GM12878 (cell line): ENCODE results near the gene UBE2D1. TPM values are rescaled to one million over a fixed set of nuclear protein-coding genes. Genes with fewer than 3 reads are reported as not detected.

Experiments
- ATAC-seq: fragments of 200-7000 bp; cut with Tn5 transposase; 3 replicates; pipeline ENCODE4 v1.9.1; 2020; ENCODE audit warnings: mild to moderate bottlenecking, moderate library complexity
- BruUV-seq: library from RNA; stranded (reverse); fragments of 400-500 nt; replicated peaks from 2 replicates; lab custom pipeline; 2021; lab: Mats Ljungman, UMichigan
- CTCF ChIA-PET: fragments of 300-600 bp; sonication (Branson Sonifier 250); formaldehyde crosslinking; extraction: SDS; loops from one replicate; lab custom pipeline; 2021; ENCODE audit warnings: inconsistent platforms; lab: Yijun Ruan, JAX
- POLR2A ChIA-PET: fragments of 350-600 bp; formaldehyde crosslinking; extraction: SDS; loops from one replicate; lab custom pipeline; 2021; ENCODE audit warnings: inconsistent platforms; lab: Charles Lee
- RAD21 ChIA-PET: fragments of 300-600 bp; sonication (Branson Sonifier 250); formaldehyde crosslinking; loops from one replicate; lab custom pipeline; 2023; ENCODE audit warnings: antibody characterized with exemption; ENCODE audit not compliant: unreplicated experiment; lab: Charles Lee
- SMC1A ChIA-PET: fragments of 300-600 bp; sonication (Branson Sonifier 250); formaldehyde crosslinking; loops from one replicate; lab custom pipeline; 2023; ENCODE audit not compliant: unreplicated experiment, uncharacterized antibody; lab: Charles Lee
- DNase-seq: peaks from one replicate; pipeline ENCODE4 v3.0.0-alpha.2; 2011; ENCODE audit warnings: low read depth, low spot score
- FAIRE-seq: peaks from 3 replicates; lab custom pipeline; 2011; peaks lifted over from hg19 to GRCh38; lab: Jason Lieb, UNC
- H2AFZ ChIP-seq: 2 replicates; pipeline ENCODE4 v1.6.0; 2011; ENCODE audit warnings: low read depth, low read length, control low read depth; ENCODE audit not compliant: control insufficient read depth
- H3K27ac ChIP-seq: 2 replicates; pipeline ENCODE4 v1.5.1; 2011; ENCODE audit warnings: control low read depth; ENCODE audit not compliant: control insufficient read depth, insufficient read depth
- H3K27me3 ChIP-seq, 2 experiments: replicated peaks in 1 of 2; 2 replicates each; pipeline versions ENCODE4 v1.6.0 to v1.6.1; 2011; ENCODE audit warnings: low read length in 1 of 2; ENCODE audit not compliant: control insufficient read depth in 2 of 2, insufficient read depth in 2 of 2
- H3K36me3 ChIP-seq, 2 experiments: 2 replicates each; pipeline ENCODE4 v1.5.1; 2011; ENCODE audit warnings: low read length in 1 of 2; ENCODE audit not compliant: control insufficient read depth in 2 of 2, insufficient read depth in 2 of 2
- H3K4me1 ChIP-seq: 2 replicates; pipeline ENCODE4 v1.6.1; 2011; ENCODE audit warnings: mild to moderate bottlenecking, low read length, moderate library complexity, mixed read lengths; ENCODE audit not compliant: control insufficient read depth, insufficient read depth
- H3K4me2 ChIP-seq: 2 replicates; pipeline ENCODE4 v1.6.0; 2011; ENCODE audit warnings: control low read depth; ENCODE audit not compliant: control insufficient read depth, insufficient read depth
- H3K4me3 ChIP-seq: fragments of 200-600 bp; sonication (generic); 2 replicates; pipeline ENCODE4 v1.5.1; 2016
- H3K79me2 ChIP-seq: 2 replicates; pipeline ENCODE4 v1.6.0; 2011; ENCODE audit warnings: low read length; ENCODE audit not compliant: control insufficient read depth, insufficient read depth
- H3K9ac ChIP-seq: 2 replicates; pipeline ENCODE4 v1.8.0; 2011; ENCODE audit warnings: low read length, control low read depth, mixed read lengths; ENCODE audit not compliant: control insufficient read depth, insufficient read depth
- H3K9me3 ChIP-seq: replicated peaks from 3 replicates; pipeline ENCODE4 v1.5.1; 2011; ENCODE audit warnings: mild to moderate bottlenecking, low read length; ENCODE audit not compliant: control insufficient read depth, insufficient read depth
- H4K20me1 ChIP-seq: 2 replicates; pipeline ENCODE4 v1.6.0; 2011; ENCODE audit not compliant: control insufficient read depth, insufficient read depth
- BCL11A ChIP-seq: IDR thresholded peaks from 2 replicates; pipeline ENCODE4 v1.6.1; 2011; ENCODE audit warnings: low read depth, low read length
- CEBPB ChIP-seq, 2 experiments: fragments of 150-350 bp in 1 of 2; IDR thresholded peaks; 2 replicates each; pipeline ENCODE4 v1.6.1; 2012 to 2014; ENCODE audit warnings: low read depth in 2 of 2, low read length in 2 of 2, borderline replicate concordance in 1 of 2, inconsistent platforms in 1 of 2
- EED ChIP-seq: sonication (generic); IDR thresholded peaks from 2 replicates; pipeline ENCODE4 v1.6.1; 2016; ENCODE audit warnings: antibody characterized with exemption, low read depth
- ETV6 ChIP-seq, 2 experiments: fragments of 450-650 bp in 1 of 2; IDR thresholded peaks in 1 of 2; conservative IDR thresholded peaks in 1 of 2; 2 replicates each; pipeline ENCODE4 v1.6.1; 2014; ENCODE audit warnings: antibody characterized with exemption in 1 of 2, borderline replicate concordance in 1 of 2, low read depth in 1 of 2, mild to moderate bottlenecking in 1 of 2, moderate library complexity in 1 of 2
- FOXM1 ChIP-seq: IDR thresholded peaks from 2 replicates; pipeline ENCODE4 v1.6.1; 2012; ENCODE audit warnings: low read depth, mild to moderate bottlenecking, inconsistent platforms, low read length, moderate library complexity
- GABPA ChIP-seq: IDR thresholded peaks from 2 replicates; pipeline ENCODE4 v1.6.1; 2014; ENCODE audit warnings: antibody characterized with exemption, low read depth, mild to moderate bottlenecking, inconsistent platforms
- IKZF2 ChIP-seq, 2 experiments: fragments of 450-650 bp; IDR thresholded peaks; 2 replicates each; pipeline ENCODE4 v1.6.1; 2017; ENCODE audit warnings: mild to moderate bottlenecking in 2 of 2, moderate library complexity in 2 of 2
- MEF2B ChIP-seq: fragments of 450-650 bp; IDR thresholded peaks from 2 replicates; pipeline ENCODE4 v1.6.1; 2018; ENCODE audit warnings: mild to moderate bottlenecking, moderate library complexity; ENCODE audit not compliant: partially characterized antibody, poor library complexity, severe bottlenecking
- SPI1 ChIP-seq: IDR thresholded peaks from 2 replicates; pipeline ENCODE4 v1.6.1; 2011; ENCODE audit warnings: low read depth, mild to moderate bottlenecking, low read length, moderate library complexity, borderline replicate concordance; ENCODE audit not compliant: insufficient read depth
- TARDBP ChIP-seq: IDR thresholded peaks from 2 replicates; pipeline ENCODE4 v1.6.1; 2016; ENCODE audit warnings: borderline replicate concordance
- ZBTB33 ChIP-seq: fragments of 450-650 bp; IDR thresholded peaks from 2 replicates; pipeline ENCODE4 v1.6.1; 2017; ENCODE audit warnings: mild to moderate bottlenecking
- WGBS: methylation state at CpG from one replicate; pipeline ENCODE4 v1.1.6; 2016; ENCODE audit warnings: low lambda C conversion rate; ENCODE audit not compliant: insufficient replicate concordance, insufficient coverage; ENCODE audit errors: missing lambda C conversion rate; 5-methylcytosine and 5-hydroxymethylcytosine counted together
- in situ Hi-C: fragments of 300-500 bp; cut with MboI; formaldehyde crosslinking; loops from 9 replicates; pipeline ENCODE4 v1.14.3; 2018; ENCODE audit warnings: mixed read lengths
- intact Hi-C: fragments of 100-400 bp; cut with micrococcal nuclease; formaldehyde crosslinking; loops from one replicate; pipeline ENCODE4 v1.14.2; 2022; ENCODE audit not compliant: unreplicated experiment
- polyA plus RNA-seq, 11 experiments: library from polyadenylated mRNA; depleted of rRNA in 4 of 11; unstranded in 6 of 11; stranded (reverse) in 5 of 11; fragments of >200 nt; fragmentation: Nextera tagmentation in 4 of 11; fragmentation: Illumina TruSeq in 1 of 11; extraction: Ambion mirVana in 4 of 11; extraction: Trizol in 1 of 11; gene quantifications; 1 replicate in 1 of 11; 2 replicates in 10 of 11; pipeline versions ENCODE4 v1.2.1 to v1.2.3, GENCODE V29; 2011 to 2016; ENCODE audit warnings: inconsistent platforms in 2 of 11, missing spikeins in 2 of 11, low read depth in 1 of 11
- total RNA-seq, 4 experiments: library from RNA; depleted of rRNA in 3 of 4; stranded (reverse); fragments of >200 nt in 3 of 4; fragmentation: Illumina TruSeq in 1 of 4; extraction: Trizol in 1 of 4; gene quantifications; 2 replicates each; pipeline versions ENCODE4 v1.2.1 to v1.2.3, GENCODE V29; 2013 to 2021

UBE2D1 gene
- total and polyA plus RNA-seq, 10 of the 15 experiments (the other 5 are each of a cell fraction or from before 2014, with no cell fraction given) = 6.1 to 32.0 (median 15.5) TPM

GRCh38 chr10:58320351-58321049, 14.3 kb upstream of the UBE2D1 start:
- H3K36me3 ChIP-seq = no peaks in the 10 kb centered on the region
- WGBS = 95% methylated on average over 4 of the region's 4 CpGs
- ChIA-PET POLR2A (no interaction called here), RAD21 (no interaction called here), SMC1A (interaction anchor here (1.4 kb wide), 1 partner anchor 64 kb away, joined by 3 read pairs; the partner anchor contains the start of gene TFAM), CTCF (interaction anchor here (0.7 to 1.7 kb wide), 3 partner anchors 30 to 66 kb away, joined by 3 to 6 read pairs (median 3); no protein-coding TSS in a partner anchor)
- no peak overlapping the region for H2AFZ ChIP-seq
- H3K9me3 ChIP-seq = no peaks in the 10 kb centered on the region
- no peak overlapping the region for H3K27ac ChIP-seq
- H3K9ac ChIP-seq = no peak overlapping the region
- TF ChIP-seq FOXM1 (no peak), MEF2B (peak; percentile 18)
- H3K4me1 ChIP-seq = peaks cover 4% of the 10 kb centered on the region; the same call in 1 of the 2 replicates
- no peaks in the 10 kb centered on the region; a peak in 1 of 4 replicates for H3K27me3 ChIP-seq
- intact Hi-C loops (no loop called here), in situ Hi-C loops (no loop called here)
- no peak for ATAC-seq
- no peak for DNase-seq
- FAIRE-seq = no peak
- no peak overlapping the region for H3K4me3 ChIP-seq
- H3K79me2 ChIP-seq = no peaks in the 10 kb centered on the region
- BruUV-seq = no TSS peak
- H4K20me1 ChIP-seq = no peaks in the 10 kb centered on the region
- no peak overlapping the region for H3K4me2 ChIP-seq

DNA sequence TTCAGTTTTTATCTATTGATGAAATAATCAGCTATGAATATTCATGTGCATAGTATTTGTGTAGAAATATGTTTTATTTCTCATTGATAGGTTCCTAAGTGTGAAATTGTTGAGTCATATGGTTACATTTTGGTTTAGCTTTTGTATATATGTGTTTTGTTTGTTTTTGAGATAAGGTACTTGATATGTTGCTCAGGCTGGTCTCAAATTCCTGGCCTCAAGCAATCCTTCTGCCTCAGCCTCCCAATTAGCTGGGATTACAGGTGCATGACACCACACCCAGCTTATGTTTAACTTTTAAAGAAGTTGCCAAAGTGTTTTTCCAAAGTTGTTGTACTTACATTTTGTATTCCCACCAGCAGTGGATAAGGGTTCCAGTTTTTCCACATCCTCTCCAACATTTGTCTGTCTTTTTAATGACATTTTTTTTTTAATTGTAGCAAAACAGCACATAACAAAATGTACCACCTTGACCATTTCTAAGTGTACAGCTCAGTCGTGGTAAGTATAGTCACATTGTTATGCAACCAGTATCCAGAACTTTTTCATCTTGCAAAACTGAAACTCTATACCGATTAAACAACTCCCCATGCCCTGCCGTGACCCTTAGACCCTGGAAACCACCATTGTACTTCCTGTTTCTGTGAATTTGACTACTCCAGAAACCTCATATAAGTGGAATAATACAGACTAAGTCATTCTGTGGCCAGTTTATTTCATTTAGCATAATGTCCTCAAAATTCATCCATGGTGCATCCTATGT, 12.6 kb upstream of the UBE2D1 start:
- Histone ChIP-seq H3K27me3 (no peaks in the 10 kb centered on the region), H3K9me3 (no peaks in the 10 kb centered on the region), H3K4me2 (peak overlapping the region; percentile 34; the same call in 1 of the 2 replicates), H3K27ac (no peak overlapping the region), H3K4me1 (peaks cover 4% of the 10 kb centered on the region; the same call in 1 of the 2 replicates), H3K36me3 (no peaks in the 10 kb centered on the region), H3K9ac (no peak overlapping the region), H2AFZ (no peak overlapping the region), H3K79me2 (no peaks in the 10 kb centered on the region), H3K4me3 (no peak overlapping the region), H4K20me1 (no peaks in the 10 kb centered on the region)
- in situ Hi-C loops = no loop called here
- DNase-seq (no peak), FAIRE-seq (no peak), ATAC-seq (peak; percentile 92)
- SMC1A ChIA-PET = interaction anchor here (0.6 to 0.8 kb wide), 4 partner anchors 37 to 159 kb away, joined by 3 read pairs; no protein-coding TSS in a partner anchor
- RAD21 ChIA-PET = interaction anchor here (1.0 to 1.4 kb wide), 3 partner anchors 18 to 144 kb away, joined by 3 to 4 read pairs (median 3); no protein-coding TSS in a partner anchor
- 2% methylated on average over 3 of the region's 3 CpGs for WGBS
- no TSS peak for BruUV-seq
- POLR2A ChIA-PET = interaction anchor here (1.3 to 1.7 kb wide), 2 partner anchors 20 to 53 kb away, joined by 4 to 6 read pairs; partner anchors contain the start of gene CISD1
- CTCF ChIA-PET = interaction anchor here (0.6 to 1.7 kb wide), 10 partner anchors 11 to 64 kb away, joined by 3 to 7 read pairs (median 4); partner anchors contain the start of gene CISD1
- intact Hi-C loops = no loop called here
- TF ChIP-seq SPI1 (peak; percentile 41; the same call in 1 of the 2 replicates), GABPA (0 out of 2 replicates have a peak, but pooled peaks have one; percentile 6), ETV6 (conservative IDR thresholded peaks at IDR 0.05 in 1 of 2, IDR thresholded peaks at IDR 0.05 in 1 of 2; ENCODE audit: borderline replicate concordance in 1 of 2, low read depth in 1 of 2) (peak in 1 of 2 experiments; percentile 42; a peak in 1 of 4 replicates), EED (0 out of 2 replicates have a peak, but pooled peaks have one; percentile 27), IKZF2 (IDR thresholded peaks at IDR 0.05) (peak; percentile 78 to 83), ZBTB33 (no peak), CEBPB (IDR thresholded peaks at IDR 0.05; ENCODE audit: borderline replicate concordance in 1 of 2, low read depth in 2 of 2, low read length in 2 of 2) (no peak), TARDBP (no peak), BCL11A (0 out of 2 replicates have a peak, but pooled peaks have one; percentile 35)
